ENCODE data around the gene ALKBH5.

Gene ALKBH5

DNA sequence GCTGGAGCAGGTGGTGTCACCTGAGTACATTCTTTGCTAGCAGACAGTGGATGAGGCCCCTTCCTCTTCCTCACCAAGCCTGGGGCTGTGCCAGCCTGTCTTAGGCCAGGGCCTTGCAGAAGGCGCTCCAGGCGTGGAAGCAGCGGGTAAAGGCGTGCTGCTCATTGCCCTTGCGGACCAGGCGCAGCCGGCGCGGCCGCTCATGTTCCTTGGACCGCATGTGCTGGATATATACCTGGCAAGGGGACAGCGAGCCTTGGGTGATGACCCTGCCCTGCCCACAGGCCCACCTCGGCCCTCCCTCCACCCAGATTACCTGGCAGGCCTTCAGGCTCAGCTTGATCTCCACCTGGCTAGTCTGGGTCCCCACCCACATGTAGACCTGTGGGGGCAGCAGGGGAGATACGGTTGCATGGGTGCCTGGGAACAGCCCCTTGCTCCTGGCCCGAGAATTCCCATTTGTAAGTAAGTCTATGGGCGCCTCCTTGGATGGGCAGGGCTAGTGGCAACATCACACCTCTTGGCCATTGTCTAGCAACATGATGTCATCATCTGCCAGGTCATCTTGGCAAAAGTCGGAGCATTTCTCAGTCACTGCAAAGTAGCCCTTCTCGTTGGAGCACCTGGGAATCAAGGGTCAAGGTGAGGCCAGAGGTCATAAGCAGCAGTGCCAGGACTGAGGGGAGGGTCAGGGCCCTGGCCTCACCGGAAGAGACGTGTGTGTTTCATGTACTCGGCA is 61.6 kb downstream of the ALKBH5 start:
- no peak for DNase-seq (ENCODE audit: low read depth)

DNA sequence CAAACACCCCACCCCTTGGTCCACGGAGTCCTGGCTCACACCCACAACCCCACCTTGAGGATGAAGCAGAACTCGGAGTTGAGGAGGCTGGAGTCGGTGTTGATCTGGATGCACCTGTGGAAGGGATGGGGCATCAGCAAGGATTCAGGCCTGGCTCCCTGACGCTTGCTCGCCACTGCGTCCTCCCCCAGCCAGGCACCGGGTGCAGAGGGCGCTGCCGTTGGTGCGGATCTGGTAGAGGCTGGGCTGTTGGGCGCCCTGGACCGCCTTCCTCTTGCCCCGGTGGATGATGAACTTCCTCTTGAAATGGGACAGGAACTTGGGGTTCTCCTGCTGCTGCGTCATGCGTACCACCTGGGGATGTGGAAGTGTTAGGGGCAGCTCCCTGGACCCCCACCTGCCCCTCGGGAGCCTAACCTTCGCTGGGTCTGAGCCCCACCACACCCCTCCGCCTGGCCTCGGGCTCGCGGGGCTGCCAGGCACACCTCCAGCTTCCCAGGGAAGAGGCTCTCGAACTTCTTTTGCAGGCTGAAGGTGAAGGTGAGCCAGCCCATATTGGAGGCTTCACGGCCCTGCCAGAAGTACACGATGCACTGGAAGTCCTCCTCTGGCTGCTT is 62.6 kb downstream of the ALKBH5 start:
- no peak for DNase-seq (ENCODE audit: low read depth)

DNA sequence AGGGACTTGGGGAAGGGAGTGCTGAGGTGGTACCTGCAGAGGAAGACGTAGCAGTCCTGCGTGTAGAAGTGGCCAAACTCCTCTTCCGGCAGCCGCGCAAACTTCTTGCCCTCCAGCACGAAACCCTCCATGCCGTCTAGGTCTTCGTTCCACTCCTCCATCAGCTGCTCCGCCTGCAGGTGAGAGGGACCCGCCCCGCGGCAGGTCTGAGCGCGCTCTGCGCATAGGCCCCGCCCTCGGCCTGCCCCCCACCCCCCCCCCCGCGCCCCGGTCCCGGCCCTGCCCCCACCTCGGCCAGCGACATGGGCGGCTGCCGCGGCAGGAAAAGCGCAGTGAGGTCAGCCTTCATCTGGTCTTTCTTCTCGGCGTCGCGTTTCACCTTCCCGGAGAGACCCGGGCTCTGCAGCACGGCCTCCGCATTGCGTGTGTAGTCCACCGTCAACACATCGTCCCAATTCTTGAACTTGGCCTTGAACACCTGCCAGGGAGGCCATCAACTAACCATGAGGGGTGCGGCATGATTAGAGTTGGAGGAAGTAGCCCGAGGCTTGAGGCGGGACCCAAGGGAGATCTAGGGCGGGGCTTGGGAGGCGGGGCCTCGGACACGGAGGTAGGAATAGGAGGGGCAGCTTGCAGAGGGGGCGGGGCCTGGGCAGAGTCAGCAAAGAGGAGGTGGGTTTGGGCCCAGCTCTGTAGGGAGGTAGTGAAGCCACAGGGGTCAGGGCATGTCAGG is 63.4 kb downstream of the ALKBH5 start:
- peak; percentile 63 for DNase-seq (ENCODE audit: low read depth)

DNA sequence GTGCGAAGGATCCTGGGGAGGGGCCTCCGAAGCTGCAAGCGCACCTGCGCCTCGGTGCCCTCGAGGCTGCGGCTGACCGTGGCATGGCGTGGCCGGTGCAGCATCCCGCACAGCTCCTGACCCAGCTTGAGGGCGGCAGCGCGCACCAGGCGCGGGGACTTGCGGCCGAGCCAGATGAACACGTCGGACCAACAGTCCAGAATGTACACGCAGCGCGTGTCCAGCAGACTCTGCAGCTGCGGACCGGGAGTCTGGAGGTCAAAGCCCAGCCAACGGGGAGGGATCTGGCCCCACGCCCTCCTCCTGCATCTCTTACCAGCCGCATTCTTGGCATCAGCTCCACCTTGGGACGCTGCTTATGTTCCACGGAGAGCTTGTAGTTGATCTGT is 64.0 kb downstream of the ALKBH5 start:
- no peak for DNase-seq (ENCODE audit: low read depth)

DNA sequence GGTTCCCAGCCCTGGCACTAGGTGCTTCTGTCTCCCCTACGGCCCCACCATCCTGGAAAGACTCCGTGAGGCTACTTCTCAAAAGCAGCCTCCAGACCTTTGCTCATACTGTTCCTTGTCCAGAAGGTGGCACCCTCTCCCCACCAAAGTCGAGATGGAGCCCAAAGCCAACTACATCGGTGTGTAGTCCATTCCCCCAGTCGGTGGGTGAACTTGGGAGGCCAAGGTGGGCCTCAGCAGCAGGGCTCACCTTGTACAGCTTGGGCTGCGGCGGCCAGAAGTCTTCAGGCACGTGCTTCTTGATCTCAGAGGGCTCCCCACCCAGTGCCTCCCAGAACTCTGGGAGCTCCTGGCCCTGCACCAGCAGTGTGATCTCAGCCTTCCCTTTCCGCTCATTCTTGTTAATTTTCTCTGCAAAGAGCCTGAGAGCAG is 64.7 kb downstream of the ALKBH5 start:
- DNase-seq (ENCODE audit: low read depth), result peak; percentile 66

DNA sequence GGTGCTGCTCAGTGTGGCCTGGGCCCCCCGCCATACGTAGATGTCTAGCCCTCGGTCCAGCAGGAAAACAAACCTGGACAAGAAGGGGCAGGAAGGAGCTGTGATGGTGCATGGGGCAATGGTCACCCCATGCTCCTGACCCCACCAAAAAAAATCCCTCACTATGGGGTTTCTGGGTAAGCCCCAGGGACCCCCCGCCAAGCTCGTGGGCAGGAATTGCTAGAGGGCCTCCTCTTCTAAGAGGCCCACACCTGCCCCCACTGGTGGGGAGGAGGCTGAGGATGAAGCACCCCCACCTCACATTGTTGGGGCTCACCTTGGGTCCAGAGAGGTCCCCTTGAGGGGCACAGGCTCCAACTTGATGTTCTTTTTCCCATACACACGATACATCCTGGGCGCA is 65.2 kb downstream of the ALKBH5 start:
- DNase-seq (ENCODE audit: low read depth), result no peak

DNA sequence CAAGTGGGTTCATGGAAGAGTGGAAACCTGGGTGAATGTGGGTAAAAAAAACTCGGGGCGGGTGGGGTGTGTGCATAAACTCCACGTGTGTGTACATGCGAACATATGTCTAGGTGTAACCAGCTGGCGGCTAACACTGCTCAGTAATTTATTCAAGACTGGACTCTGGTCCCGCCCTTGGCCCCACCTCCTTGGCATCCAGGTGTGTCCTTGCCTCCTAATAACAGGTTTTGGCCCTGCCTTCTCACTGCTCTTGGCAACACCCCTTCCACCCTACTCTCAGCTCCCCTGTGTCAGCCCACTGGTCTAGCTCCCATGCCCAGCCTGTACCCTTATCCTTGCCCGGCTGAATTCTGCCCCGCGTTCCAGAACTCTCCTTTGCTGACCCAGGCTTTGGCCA is 66.6 kb downstream of the ALKBH5 start:
- DNase-seq (ENCODE audit: low read depth), result no peak

DNA sequence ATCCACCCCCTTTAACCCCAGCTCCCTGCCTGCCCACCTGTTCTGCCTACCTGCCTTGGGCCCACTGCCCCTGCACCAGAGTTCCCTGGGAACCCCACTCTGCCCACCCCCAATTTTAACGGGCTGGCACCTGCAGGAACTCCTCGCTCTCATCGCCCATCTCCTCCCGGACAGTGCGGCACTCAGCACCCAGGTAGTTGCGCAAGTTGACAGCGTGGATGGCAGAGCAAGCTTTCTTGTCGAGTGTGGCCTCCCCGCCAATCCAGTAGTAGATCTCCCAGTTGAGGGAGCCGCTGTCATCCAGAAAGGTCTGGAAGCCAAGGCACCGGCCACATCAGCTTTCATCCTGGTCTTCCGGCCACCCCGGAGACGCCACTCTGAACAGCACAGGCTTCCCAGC is 67.1 kb downstream of the ALKBH5 start:
- no peak for DNase-seq (ENCODE audit: low read depth)

DNA sequence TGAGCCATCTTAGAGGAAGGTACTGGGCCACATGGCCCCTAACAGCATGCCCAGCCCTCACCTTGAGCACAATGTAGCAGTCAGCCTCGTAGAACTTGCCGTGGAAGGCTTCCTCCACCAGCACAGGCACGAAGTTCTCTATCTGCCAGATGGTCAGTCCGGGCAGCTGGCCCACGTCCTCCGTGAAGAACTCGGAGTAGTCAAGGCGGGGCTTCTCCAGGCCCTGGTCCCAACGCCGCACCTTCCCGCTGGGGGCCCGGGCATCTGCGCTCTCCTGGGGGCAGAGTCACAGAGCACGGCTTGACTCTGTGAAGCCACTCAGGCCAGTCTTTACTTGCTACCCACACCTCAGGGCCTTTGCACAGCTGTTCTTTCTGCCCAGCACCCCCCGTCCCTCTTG is 67.6 kb downstream of the ALKBH5 start:
- no peak for DNase-seq (ENCODE audit: low read depth)

DNA sequence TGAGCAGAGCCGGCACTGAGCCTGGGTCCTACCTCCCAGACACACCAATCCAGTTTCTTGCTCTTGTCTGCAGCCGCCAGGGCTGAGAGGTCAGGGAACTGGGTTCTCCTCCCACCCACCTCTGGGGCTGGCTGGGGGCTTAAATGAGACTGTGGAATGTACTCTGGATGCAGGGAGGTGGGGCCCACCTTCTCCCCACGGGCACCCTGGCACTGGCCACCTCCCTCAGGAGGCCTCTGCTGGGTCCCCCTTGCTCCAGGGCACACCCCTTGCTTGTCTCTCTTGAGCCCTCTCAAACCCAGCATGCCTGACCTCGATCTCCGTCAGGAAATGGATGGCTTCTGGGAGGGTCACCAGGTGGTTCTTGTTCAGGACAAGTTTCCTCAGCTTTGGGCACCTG is 68.5 kb downstream of the ALKBH5 start:
- DNase-seq (ENCODE audit: low read depth), result no peak

DNA sequence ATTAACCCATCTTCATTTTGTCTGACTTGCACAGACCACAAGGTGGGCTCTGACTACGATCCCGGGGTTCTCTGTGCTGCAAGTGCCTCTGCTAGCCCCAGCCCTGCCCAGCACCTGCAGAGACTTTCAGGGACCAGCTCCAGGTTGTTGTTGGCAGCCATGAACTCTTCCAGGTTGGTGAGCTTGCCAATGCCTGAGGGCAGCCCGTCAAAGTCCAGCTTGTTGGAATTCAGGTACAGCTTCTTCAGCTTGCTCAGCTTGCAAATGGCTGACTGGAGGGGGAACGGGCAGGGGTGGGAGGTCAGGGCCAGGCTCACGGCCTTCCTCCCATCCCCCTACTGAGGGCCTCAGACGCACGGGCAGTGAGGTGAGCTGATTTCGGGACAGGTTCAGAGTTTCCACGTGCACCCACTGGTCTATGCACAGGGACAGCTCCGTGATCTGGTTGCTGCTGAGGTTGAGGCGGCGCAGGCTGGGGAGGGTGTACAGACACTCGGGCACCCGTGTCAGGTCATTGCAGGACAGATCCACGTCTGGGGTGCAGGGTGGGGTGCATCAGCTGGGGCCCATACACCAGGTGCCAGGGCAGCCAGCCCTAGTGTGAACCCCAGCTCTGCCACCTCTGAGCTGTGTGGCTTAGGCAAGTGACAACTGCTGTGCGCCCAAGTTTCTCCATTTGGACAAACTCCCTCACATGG is 69.7 kb downstream of the ALKBH5 start:
- DNase-seq (ENCODE audit: low read depth), result no peak

DNA sequence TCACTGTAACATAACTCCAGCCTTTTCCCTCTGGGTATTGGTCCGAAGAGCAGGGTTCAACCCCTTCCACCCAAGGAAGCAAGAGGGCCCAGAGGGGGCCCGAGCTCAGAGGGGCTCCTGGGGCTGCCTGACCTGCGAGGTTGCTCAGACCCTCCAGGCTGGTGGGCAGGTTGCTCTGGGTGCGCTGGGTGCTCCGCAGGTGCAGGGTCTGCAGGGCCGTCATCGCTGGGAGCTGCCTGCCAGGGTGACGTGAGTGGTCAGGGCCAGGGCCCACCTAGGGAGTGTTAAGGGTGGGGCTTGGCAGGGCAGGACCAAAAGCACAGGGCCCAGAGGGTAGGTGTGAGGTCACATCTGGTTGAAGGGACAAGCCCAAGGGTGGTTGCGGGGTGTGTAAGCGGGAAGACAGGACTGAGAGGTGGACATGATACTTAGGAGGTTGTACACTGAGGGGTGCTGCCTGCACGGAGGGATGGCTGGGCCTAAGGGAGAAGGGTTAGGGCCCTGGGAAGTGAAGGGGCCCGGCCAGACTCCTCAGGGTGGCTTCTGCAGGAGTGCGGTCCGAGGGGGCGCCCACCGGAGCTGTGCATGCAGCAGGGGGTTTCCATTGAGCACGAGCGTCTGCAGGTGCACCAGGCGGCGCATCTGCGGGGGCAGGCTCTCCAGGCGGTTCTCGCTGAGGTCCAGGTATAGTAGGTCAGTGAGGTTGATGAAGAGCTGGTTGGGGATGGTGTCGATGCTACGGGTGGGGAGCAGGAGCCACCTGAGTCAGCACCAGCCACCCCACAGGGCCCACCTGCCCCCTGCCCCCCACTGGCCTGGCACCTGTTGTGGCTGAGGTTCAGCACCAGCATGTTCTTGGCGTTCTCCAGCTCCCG is 70.6 kb downstream of the ALKBH5 start:
- DNase-seq (ENCODE audit: low read depth), result no peak

DNA sequence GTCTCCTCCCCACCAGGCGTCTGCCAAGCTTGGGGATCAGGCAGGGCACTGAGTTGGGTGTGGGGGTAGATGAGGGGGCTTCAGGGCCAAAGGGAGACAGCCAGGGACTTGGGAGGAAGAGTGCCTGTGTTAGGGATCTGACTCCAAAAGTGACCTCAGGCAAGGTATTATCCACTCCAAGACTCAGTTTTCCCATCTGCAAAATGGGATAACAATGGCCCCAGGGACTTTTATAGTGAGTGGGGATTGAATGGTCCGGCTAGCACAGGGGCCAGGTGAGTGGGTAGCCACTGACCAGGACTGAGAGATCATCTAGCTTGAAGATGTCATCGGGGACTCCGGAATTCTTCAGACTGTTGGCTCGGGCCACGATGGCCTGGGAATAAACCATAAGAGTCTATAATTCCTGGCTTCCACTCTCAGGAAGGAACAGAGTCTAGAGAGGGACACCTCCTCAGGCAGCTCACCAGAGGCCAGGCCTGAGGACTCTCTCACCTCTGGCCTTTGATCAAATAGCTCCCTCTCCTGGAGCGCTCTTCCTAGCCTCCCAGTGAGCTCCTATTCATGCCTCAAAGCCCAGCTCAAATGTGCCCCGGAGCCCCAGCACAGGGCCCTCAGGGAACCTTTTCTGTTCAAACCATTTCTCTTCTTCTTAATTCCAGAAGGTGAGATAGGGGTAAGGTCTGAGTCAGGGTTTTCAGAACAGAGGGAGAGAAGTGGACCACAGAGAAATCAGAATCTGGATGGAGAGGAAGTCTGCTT is 71.4 kb downstream of the ALKBH5 start:
- no peak for DNase-seq (ENCODE audit: low read depth)

DNA sequence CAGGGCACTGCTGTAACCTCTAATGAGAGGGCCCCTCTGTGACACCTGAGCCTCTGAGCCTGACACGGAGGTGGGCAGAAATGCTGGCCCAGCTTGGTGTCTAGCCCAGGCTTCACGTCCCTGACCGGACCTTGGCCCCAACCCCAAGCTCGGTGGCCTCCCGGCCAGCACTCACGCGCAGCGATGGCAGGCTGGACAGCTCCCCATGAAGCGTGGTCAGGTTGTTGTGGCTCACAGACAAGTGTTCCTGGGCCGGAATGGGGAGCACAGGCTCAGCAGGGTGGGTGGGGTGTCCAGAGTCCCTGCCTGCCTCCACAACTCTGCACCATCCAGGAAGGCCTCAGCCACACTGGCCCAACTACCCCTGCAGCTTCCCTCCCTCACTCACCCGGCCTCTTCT is 72.7 kb downstream of the ALKBH5 start:
- no peak for DNase-seq (ENCODE audit: low read depth)

DNA sequence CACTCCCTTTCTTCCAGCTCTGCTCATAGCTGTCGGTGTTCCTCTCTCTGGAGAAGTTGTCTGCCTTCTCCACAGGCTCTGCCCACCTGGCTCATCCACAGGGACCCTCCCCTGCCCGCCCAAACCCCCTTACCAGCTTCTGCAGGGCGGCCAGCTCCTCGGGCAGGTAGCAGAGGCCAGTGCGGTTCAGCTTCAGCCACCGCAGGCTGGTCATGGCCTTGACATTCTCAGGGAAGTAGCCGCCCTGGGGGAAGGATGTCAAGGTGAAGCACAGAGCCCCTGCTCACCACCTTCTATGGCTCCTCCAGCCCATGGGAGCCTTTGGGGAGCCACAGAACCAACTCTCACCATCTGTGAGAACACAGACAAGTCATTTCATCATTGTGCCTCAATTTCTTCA is 73.1 kb downstream of the ALKBH5 start:
- DNase-seq (ENCODE audit: low read depth), result no peak

DNA sequence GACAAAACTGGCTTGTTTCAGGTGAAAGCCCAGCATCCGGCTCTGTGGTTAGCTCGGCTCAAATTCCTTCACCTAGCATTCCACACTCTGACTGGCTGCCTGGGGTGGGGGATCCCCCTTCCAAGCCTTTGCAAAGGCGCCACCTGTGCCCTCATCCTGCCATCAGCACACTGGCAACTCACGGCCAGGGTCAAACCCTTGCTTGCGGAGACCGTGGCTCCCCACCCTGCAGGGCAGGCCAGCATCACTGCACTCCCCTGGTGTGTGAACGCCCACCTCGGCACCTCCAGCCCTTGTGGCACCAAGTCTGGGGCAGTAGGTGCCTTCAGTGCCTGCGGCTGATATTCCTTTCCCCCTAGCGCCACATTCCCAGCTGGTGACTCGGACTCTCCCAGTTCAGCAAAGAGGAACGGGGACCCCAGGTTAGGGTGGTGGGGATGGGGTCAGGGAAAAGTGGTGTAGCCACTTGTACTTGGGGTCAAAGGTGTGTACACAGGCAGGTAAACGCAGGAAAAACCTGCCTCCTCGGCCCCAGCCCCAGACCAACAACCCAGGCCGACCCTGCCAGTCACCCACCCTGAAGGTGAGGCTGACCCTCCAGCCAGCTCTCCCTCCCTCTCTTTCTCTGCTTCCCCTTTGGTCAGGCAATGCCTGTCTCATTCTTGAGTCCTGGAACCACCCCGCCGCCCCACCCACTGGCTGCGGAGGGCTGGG is 73.8 kb downstream of the ALKBH5 start:
- DNase-seq (ENCODE audit: low read depth), result peak; percentile 15

DNA sequence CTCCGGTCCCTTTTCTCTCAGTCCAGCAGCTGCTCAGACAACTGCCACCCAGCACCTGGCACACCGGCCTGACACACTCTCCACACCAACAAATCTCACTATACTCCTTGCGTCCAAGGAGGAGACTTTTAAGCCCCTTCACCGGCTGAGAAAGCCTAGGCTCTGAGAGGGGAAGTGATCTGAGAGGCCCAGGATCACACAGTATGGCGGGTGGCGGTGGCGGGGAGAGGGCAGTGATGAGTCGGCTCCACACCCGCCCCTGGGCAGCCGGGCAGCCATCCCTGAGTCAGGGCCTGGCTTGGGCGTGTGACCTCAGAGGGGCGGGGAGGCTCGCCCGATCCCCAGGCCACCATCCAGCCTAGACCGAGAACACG is 74.3 kb downstream of the ALKBH5 start:
- DNase-seq (ENCODE audit: low read depth), result peak; percentile 60

DNA sequence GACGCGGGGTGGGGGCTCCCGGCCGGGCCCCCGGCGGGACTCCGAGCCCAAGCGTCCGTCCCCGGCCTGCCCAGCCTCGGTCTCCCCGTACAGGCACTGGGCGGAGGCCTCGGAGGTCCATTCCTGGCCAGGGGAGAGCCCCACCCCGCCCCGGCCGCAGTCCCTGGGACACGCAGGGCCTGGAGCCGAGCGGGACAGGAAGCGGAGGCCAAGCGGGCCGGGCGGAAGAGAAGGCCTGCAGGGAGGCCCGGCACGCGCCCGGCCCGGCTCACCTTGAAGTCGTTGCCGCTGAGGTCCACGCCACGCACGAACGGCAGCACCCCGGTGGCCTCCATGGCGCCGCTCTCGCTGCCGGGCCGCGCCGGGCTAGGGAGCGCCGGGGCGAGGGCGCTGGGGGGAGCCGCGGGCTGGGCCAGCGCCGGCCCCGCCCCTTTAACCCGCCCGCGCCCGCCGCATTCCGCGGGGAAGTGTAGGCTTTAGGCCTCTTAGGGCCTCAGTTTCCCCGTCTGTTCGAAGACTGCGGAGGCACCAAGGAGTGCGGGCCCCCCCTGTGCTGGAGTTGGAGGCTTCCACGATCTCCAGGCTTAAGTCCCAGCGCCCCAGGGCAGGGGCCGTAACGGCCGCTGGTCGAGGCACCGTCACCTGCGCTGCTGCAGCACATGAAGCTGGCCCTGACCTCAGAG is 74.9 kb downstream of the ALKBH5 start, which contains the start of gene FLII:
Gene FLII (minus strand): TSS at position 383 of the 683 bp plus-strand sequence. CDS start 48 bp downstream, at position 335.
- DNase-seq (ENCODE audit: low read depth), result peak; percentile 13
